DLD1 (cell line): ENCODE results near the gene LKAAEAR1.

ENCODE experiments used
- in situ Hi-C: cut with HindIII; loops from 2 replicates; pipeline ENCODE4 v1.10.0; 2017; ENCODE audit warnings: low sequenced_read_pairs

LKAAEAR1 gene

GRCh38 chr20:64111841-64112641 is 27.8 kb upstream of the LKAAEAR1 start:
- in situ Hi-C loops: no loop called here

GRCh38 chr20:64110411-64111068 is 26.3 kb upstream of the LKAAEAR1 start:
- in situ Hi-C loops: no loop called here

- in situ Hi-C loops: no loop called here
Observed at GRCh38 chr20:64109831-64110391, 25.7 kb upstream of the LKAAEAR1 start.

- in situ Hi-C loops: no loop called here
Observed at GRCh38 chr20:64108731-64109681, 24.8 kb upstream of the LKAAEAR1 start.

GRCh38 chr20:64107736-64108457 is 23.7 kb upstream of the LKAAEAR1 start:
- in situ Hi-C loops: no loop called here

GRCh38 chr20:64106981-64107735 is 23.0 kb upstream of the LKAAEAR1 start, which contains the start of gene NPBWR2:
TSS of gene NPBWR2 (minus strand) at chr20:64107565. CDS start at chr20:64106831, 734 bp downstream.
- in situ Hi-C loops: no loop called here

GRCh38 chr20:64106435-64106961 is 22.3 kb upstream of the LKAAEAR1 start:
- in situ Hi-C loops: no loop called here

- in situ Hi-C loops: no loop called here
Observed at GRCh38 chr20:64105846-64106434, 21.7 kb upstream of the LKAAEAR1 start.

- in situ Hi-C loops: no loop called here
Observed at GRCh38 chr20:64104667-64105451, 20.7 kb upstream of the LKAAEAR1 start.

GRCh38 chr20:64103871-64104666 is 19.9 kb upstream of the LKAAEAR1 start:
- in situ Hi-C loops: no loop called here

- in situ Hi-C loops: no loop called here
Observed at GRCh38 chr20:64102647-64103354, 18.6 kb upstream of the LKAAEAR1 start.

GRCh38 chr20:64101731-64102621 is 17.8 kb upstream of the LKAAEAR1 start:
- in situ Hi-C loops: no loop called here

- in situ Hi-C loops: no loop called here
Observed at GRCh38 chr20:64100946-64101688, 16.9 kb upstream of the LKAAEAR1 start.

- in situ Hi-C loops: no loop called here
Observed at GRCh38 chr20:64100566-64100888, 16.3 kb upstream of the LKAAEAR1 start.
